ENCODE data around the gene PPM1L. TPM values are rescaled to one million over a fixed set of nuclear protein-coding genes. Genes with fewer than 3 reads are reported as not detected.
"Not testable (repeated sequence)": the region's sequence is repeated elsewhere in the genome, so short reads cannot be mapped to it uniquely, and the experiment has no call there.

The PPM1L gene
- total and polyA plus RNA-seq, 4 experiments from 2014 or later: 0.84 to 6.5 (median 3.4) TPM

- no peaks in the 10 kb centered on the region for H3K4me1 ChIP-seq (ENCODE audit: insufficient read depth, low read length)
These were observed 226.5 kb downstream of the PPM1L start for GRCh38 chr3:160982491-160982890.

GRCh38 chr3:160983900-160984299, 227.9 kb downstream of the PPM1L start:
- POLR2A ChIA-PET (ENCODE audit: partially characterized antibody); H3K27me3 Mint-ChIP-seq; H3K9me3 ChIP-seq (ENCODE audit: control insufficient read depth in 1 of 2, low read length in 2 of 2); DNase-seq; H3K27ac Mint-ChIP-seq; H3K4me3 Mint-ChIP-seq; H3K27ac ChIP-seq (ENCODE audit: low read depth, low read length); H3K4me1 Mint-ChIP-seq; CTCF ChIA-PET (ENCODE audit: partially characterized antibody); H3K36me3 Mint-ChIP-seq; H3K4me1 ChIP-seq (ENCODE audit: insufficient read depth, low read length); H3K36me3 ChIP-seq (ENCODE audit: insufficient read depth, low read length); intact Hi-C loops (cut with micrococcal nuclease); H3K4me3 ChIP-seq (ENCODE audit: low read length in 2 of 2); H3K27me3 ChIP-seq (ENCODE audit: insufficient read depth, low read length): not testable (repeated sequence)
- H3K9me3 Mint-ChIP-seq: peaks cover 0 to 30% (median 17%) of the 10 kb centered on the region in 8 donors

More at GRCh38 chr3:160982491-160982890, 226.5 kb downstream of the PPM1L start:
- POLR2A ChIA-PET (ENCODE audit: partially characterized antibody): no interaction called here
- no peaks in the 10 kb centered on the region for H3K9me3 ChIP-seq (ENCODE audit: control insufficient read depth in 1 of 2, low read length in 2 of 2)
- CTCF ChIA-PET (ENCODE audit: partially characterized antibody): no interaction called here
- intact Hi-C loops (cut with micrococcal nuclease): no loop called here
- H3K27ac ChIP-seq (ENCODE audit: low read depth, low read length): no peak overlapping the region
- no peak overlapping the region for H3K4me3 ChIP-seq (ENCODE audit: low read length in 2 of 2)
- H3K27me3 Mint-ChIP-seq: no peaks in the 10 kb centered on the region
- no peak overlapping the region for H3K27ac Mint-ChIP-seq
- H3K36me3 ChIP-seq (ENCODE audit: insufficient read depth, low read length): no peaks in the 10 kb centered on the region
- no peaks in the 10 kb centered on the region for H3K27me3 ChIP-seq (ENCODE audit: insufficient read depth, low read length)
- H3K4me3 Mint-ChIP-seq: no peak overlapping the region
- peaks cover 0 to 31% (median 18%) of the 10 kb centered on the region in 8 donors for H3K9me3 Mint-ChIP-seq
- DNase-seq: no peak
- H3K4me1 Mint-ChIP-seq: no peaks in the 10 kb centered on the region
- H3K36me3 Mint-ChIP-seq: peaks cover 4 to 7% of the 10 kb centered on the region in 2 donors

GRCh38 chr3:160986069-160986468, 230.0 kb downstream of the PPM1L start:
- ChIA-PET POLR2A (ENCODE audit: partially characterized antibody) (no interaction called here), CTCF (ENCODE audit: partially characterized antibody) (no interaction called here)
- H3K4me3 Mint-ChIP-seq: no peak overlapping the region
- Histone ChIP-seq H3K36me3 (ENCODE audit: insufficient read depth, low read length) (no peaks in the 10 kb centered on the region), H3K27ac (ENCODE audit: low read depth, low read length) (no peak overlapping the region), H3K4me1 (ENCODE audit: insufficient read depth, low read length) (no peaks in the 10 kb centered on the region), H3K9me3 (ENCODE audit: control insufficient read depth in 1 of 2, low read length in 2 of 2) (no peaks in the 10 kb centered on the region), H3K4me3 (ENCODE audit: low read length in 2 of 2) (no peak overlapping the region), H3K27me3 (ENCODE audit: insufficient read depth, low read length) (no peaks in the 10 kb centered on the region)
- H3K27me3 Mint-ChIP-seq: no peaks in the 10 kb centered on the region
- peaks cover 2 to 4% of the 10 kb centered on the region in 2 donors for H3K36me3 Mint-ChIP-seq
- H3K4me1 Mint-ChIP-seq: no peaks in the 10 kb centered on the region
- no peak for DNase-seq
- intact Hi-C loops (cut with micrococcal nuclease): no loop called here
- peaks cover 0 to 22% (median 16%) of the 10 kb centered on the region in 8 donors for H3K9me3 Mint-ChIP-seq
- no peak overlapping the region for H3K27ac Mint-ChIP-seq

- Mint-ChIP-seq H3K9me3 (peaks cover 0 to 12% (median 8%) of the 10 kb centered on the region in 8 donors), H3K27me3 (no peaks in the 10 kb centered on the region), H3K4me3 (no peak overlapping the region), H3K4me1 (no peaks in the 10 kb centered on the region), H3K27ac (peak overlapping the region in 1 of 7 donors; percentile 62), H3K36me3 (no peaks in the 10 kb centered on the region)
- H3K27me3 ChIP-seq (ENCODE audit: insufficient read depth, low read length): no peaks in the 10 kb centered on the region
- no peaks in the 10 kb centered on the region for H3K36me3 ChIP-seq (ENCODE audit: insufficient read depth, low read length)
- H3K4me3 ChIP-seq (ENCODE audit: low read length in 2 of 2): no peak overlapping the region
- H3K9me3 ChIP-seq (ENCODE audit: control insufficient read depth in 1 of 2, low read length in 2 of 2): no peaks in the 10 kb centered on the region
- DNase-seq: no peak
- CTCF ChIA-PET (ENCODE audit: partially characterized antibody): no interaction called here
- H3K4me1 ChIP-seq (ENCODE audit: insufficient read depth, low read length): no peaks in the 10 kb centered on the region
- POLR2A ChIA-PET (ENCODE audit: partially characterized antibody): no interaction called here
- intact Hi-C loops (cut with micrococcal nuclease): no loop called here
- H3K27ac ChIP-seq (ENCODE audit: low read depth, low read length): no peak overlapping the region
These were observed 232.2 kb downstream of the PPM1L start for GRCh38 chr3:160987982-160988964.

- POLR2A ChIA-PET (ENCODE audit: partially characterized antibody): no interaction called here
- no peaks in the 10 kb centered on the region for H3K36me3 Mint-ChIP-seq
- Histone ChIP-seq H3K9me3 (ENCODE audit: control insufficient read depth in 1 of 2, low read length in 2 of 2) (no peaks in the 10 kb centered on the region), H3K36me3 (ENCODE audit: insufficient read depth, low read length) (no peaks in the 10 kb centered on the region), H3K27me3 (ENCODE audit: insufficient read depth, low read length) (no peaks in the 10 kb centered on the region), H3K27ac (ENCODE audit: low read depth, low read length) (no peak overlapping the region), H3K4me3 (ENCODE audit: low read length in 2 of 2) (no peak overlapping the region), H3K4me1 (ENCODE audit: insufficient read depth, low read length) (no peaks in the 10 kb centered on the region)
- intact Hi-C loops (cut with micrococcal nuclease): no loop called here
- H3K27me3 Mint-ChIP-seq: no peaks in the 10 kb centered on the region
- no peak overlapping the region for H3K27ac Mint-ChIP-seq
- no peaks in the 10 kb centered on the region for H3K4me1 Mint-ChIP-seq
- H3K9me3 Mint-ChIP-seq: peaks cover 0 to 4% (median 0%) of the 10 kb centered on the region in 8 donors
- no peak for DNase-seq
- CTCF ChIA-PET (ENCODE audit: partially characterized antibody): no interaction called here
- H3K4me3 Mint-ChIP-seq: no peak overlapping the region
These were observed 234.4 kb downstream of the PPM1L start for GRCh38 chr3:160990446-160990845.

DNA sequence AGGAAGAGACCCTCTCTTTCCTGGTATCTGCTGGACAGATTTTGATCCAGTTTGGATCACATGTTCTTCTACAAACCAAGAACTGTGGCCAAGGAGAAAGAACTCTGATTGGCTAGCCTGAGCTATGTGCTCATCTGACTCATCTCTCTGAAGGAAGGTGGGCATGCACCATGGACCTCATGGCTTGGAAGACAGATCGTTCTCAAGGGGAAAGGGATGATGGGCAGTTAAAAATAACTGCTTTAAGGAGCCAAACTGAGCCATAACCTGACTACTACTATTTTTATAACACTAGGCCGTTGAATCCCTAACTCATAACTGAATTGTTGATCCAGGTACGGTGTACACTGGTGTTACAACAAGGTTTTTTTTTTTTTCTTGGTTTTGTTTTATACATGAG, 236.7 kb downstream of the PPM1L start:
- Histone ChIP-seq H3K27ac (ENCODE audit: low read depth, low read length) (no peak overlapping the region), H3K27me3 (ENCODE audit: insufficient read depth, low read length) (no peaks in the 10 kb centered on the region), H3K36me3 (ENCODE audit: insufficient read depth, low read length) (no peaks in the 10 kb centered on the region), H3K4me3 (ENCODE audit: low read length in 2 of 2) (no peak overlapping the region), H3K9me3 (ENCODE audit: control insufficient read depth in 1 of 2, low read length in 2 of 2) (no peaks in the 10 kb centered on the region), H3K4me1 (ENCODE audit: insufficient read depth, low read length) (no peaks in the 10 kb centered on the region)
- H3K27ac Mint-ChIP-seq: no peak overlapping the region
- CTCF ChIA-PET (ENCODE audit: partially characterized antibody): no interaction called here
- POLR2A ChIA-PET (ENCODE audit: partially characterized antibody): no interaction called here
- H3K36me3 Mint-ChIP-seq: no peaks in the 10 kb centered on the region
- H3K4me1 Mint-ChIP-seq: no peaks in the 10 kb centered on the region
- DNase-seq: no peak
- intact Hi-C loops (cut with micrococcal nuclease): no loop called here
- peaks cover 0 to 4% (median 0%) of the 10 kb centered on the region in 8 donors for H3K9me3 Mint-ChIP-seq
- no peak overlapping the region for H3K4me3 Mint-ChIP-seq
- H3K27me3 Mint-ChIP-seq: no peaks in the 10 kb centered on the region

GRCh38 chr3:160996811-160997210, 240.8 kb downstream of the PPM1L start:
- CTCF ChIA-PET (ENCODE audit: partially characterized antibody): no interaction called here
- Mint-ChIP-seq H3K27ac (no peak overlapping the region), H3K27me3 (no peaks in the 10 kb centered on the region), H3K9me3 (peaks cover 0 to 7% (median 3%) of the 10 kb centered on the region in 8 donors), H3K4me3 (no peak overlapping the region), H3K36me3 (no peaks in the 10 kb centered on the region), H3K4me1 (no peaks in the 10 kb centered on the region)
- H3K36me3 ChIP-seq (ENCODE audit: insufficient read depth, low read length): no peaks in the 10 kb centered on the region
- DNase-seq: no peak
- intact Hi-C loops (cut with micrococcal nuclease): no loop called here
- no peaks in the 10 kb centered on the region for H3K27me3 ChIP-seq (ENCODE audit: insufficient read depth, low read length)
- no peaks in the 10 kb centered on the region for H3K4me1 ChIP-seq (ENCODE audit: insufficient read depth, low read length)
- POLR2A ChIA-PET (ENCODE audit: partially characterized antibody): no interaction called here
- H3K9me3 ChIP-seq (ENCODE audit: control insufficient read depth in 1 of 2, low read length in 2 of 2): no peaks in the 10 kb centered on the region
- no peak overlapping the region for H3K27ac ChIP-seq (ENCODE audit: low read depth, low read length)
- no peak overlapping the region for H3K4me3 ChIP-seq (ENCODE audit: low read length in 2 of 2)

Data from CD4-positive, alpha-beta memory T cell (primary cell).